Right lobe of liver (tissue), 4 donors: Measurements from ENCODE around the gene MYH14.
A peak's percentile ranks its signal among the peaks of the same experiment; 100 is the strongest.

ENCODE experiments used
- POLR2A ChIP-seq: fragments of 450-650 bp; IDR thresholded peaks from one replicate; pipeline ENCODE4 v1.6.1; 2017; ENCODE audit warnings: antibody characterized with exemption, mild to moderate bottlenecking
- TF ChIP-seq, protein P1 (sequence below), 4 donors: fragments of 200-600 bp in 3 of 4; fragments of 450-650 bp in 1 of 4; IDR thresholded peaks; one replicate each; pipeline versions ENCODE4 v1.5.1 to v1.8.0; 2016 to 2022; ENCODE audit warnings: antibody characterized with exemption in 4 of 4, mild to moderate bottlenecking in 2 of 4
- donor health status: DM: no; HTN: no; CAD: no.
- donor health status: DM: no; HTN: no; CAD: no.
- donor health status: DM: no; HTN: yes; CAD: no.

DNA sequence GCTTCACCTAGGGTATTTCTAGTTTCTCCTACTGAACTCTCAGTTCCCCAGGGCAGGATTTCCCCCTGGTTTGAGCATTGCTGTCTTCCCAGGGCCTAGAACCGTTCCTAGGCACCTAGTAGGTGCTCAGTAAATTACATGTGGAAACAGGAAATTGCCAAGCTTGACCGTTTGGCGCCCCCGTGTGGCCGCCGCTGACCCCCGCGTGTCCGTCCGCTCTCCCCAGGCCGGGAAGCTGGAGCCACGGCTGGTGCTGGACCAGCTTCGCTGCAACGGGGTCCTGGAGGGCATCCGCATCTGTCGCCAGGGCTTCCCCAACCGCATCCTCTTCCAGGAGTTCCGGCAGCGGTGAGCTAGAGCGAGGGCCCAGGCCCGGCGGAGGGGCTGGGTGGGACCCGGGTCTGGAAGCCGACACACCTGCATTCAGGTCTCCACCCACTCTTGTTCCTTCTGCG, 55.5 kb downstream of the MYH14 start:
- TF ChIP-seq, protein P1, sequence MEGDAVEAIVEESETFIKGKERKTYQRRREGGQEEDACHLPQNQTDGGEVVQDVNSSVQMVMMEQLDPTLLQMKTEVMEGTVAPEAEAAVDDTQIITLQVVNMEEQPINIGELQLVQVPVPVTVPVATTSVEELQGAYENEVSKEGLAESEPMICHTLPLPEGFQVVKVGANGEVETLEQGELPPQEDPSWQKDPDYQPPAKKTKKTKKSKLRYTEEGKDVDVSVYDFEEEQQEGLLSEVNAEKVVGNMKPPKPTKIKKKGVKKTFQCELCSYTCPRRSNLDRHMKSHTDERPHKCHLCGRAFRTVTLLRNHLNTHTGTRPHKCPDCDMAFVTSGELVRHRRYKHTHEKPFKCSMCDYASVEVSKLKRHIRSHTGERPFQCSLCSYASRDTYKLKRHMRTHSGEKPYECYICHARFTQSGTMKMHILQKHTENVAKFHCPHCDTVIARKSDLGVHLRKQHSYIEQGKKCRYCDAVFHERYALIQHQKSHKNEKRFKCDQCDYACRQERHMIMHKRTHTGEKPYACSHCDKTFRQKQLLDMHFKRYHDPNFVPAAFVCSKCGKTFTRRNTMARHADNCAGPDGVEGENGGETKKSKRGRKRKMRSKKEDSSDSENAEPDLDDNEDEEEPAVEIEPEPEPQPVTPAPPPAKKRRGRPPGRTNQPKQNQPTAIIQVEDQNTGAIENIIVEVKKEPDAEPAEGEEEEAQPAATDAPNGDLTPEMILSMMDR (IDR thresholded peaks at IDR 0.05) = peak; percentile 49 to 77 (median 62)
- TF ChIP-seq POLR2A = no peak
